Esophagus muscularis mucosa (tissue), 3 donors: ENCODE measurements around the gene RUVBL2.

Experiments
- CTCF ChIP-seq, 3 experiments: fragments of 200-600 bp in 2 of 3; fragments of 450-650 bp in 1 of 3; sonication (generic) in 2 of 3; IDR thresholded peaks; one replicate each; pipeline ENCODE4 v1.5.1; 2017 to 2019; ENCODE audit warnings: antibody characterized with exemption in 3 of 3, mild to moderate bottlenecking in 2 of 3, moderate library complexity in 1 of 3
- POLR2A ChIP-seq: fragments of 450-650 bp; IDR thresholded peaks from one replicate; pipeline ENCODE4 v1.6.1; 2017; ENCODE audit warnings: antibody characterized with exemption, moderate library complexity, mild to moderate bottlenecking, low read depth

DNA sequence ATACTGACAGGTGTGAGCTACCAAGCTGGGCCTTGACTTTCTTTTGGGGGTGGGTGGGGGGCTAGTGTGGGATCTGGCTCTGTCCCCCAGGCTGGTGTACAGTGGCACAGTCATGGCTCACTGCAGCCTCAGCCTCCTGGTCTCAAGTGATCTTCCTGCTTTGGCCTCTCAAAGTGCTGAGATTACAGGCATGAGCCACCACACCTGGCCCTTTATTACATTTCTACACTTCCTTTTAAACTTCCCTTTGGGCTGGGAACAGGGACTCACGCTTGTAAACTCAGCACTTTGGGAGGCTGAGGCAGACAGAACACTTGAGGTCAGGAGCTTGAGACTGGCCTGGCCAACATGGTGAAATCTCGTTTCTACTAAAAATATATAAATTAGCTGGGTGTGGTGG lies 16.6 kb upstream of the RUVBL2 start:
- no peak for TF ChIP-seq CTCF (IDR thresholded peaks at IDR 0.05)
- no peak for TF ChIP-seq POLR2A
